Measurements from ENCODE around the gene FXR2.

The FXR2 gene

GRCh38 chr17:7552621-7553051 is 62.1 kb downstream of the FXR2 start:
- DNase-seq (ENCODE audit: extremely low read depth in 1 of 2, low read depth in 1 of 2), result no peak

- no peak for DNase-seq (ENCODE audit: extremely low read depth in 1 of 2, low read depth in 1 of 2)
Observed at GRCh38 chr17:7551396-7551795, 63.3 kb downstream of the FXR2 start.

- DNase-seq (ENCODE audit: extremely low read depth in 1 of 2, low read depth in 1 of 2), result no peak
Observed at GRCh38 chr17:7550344-7550743, 64.4 kb downstream of the FXR2 start.

- no peak for DNase-seq (ENCODE audit: extremely low read depth in 1 of 2, low read depth in 1 of 2)
Observed at GRCh38 chr17:7549401-7550055, 65.2 kb downstream of the FXR2 start.

- DNase-seq (ENCODE audit: extremely low read depth in 1 of 2, low read depth in 1 of 2), result peak in 1 of 2 donors; percentile 51
Observed at GRCh38 chr17:7548585-7549400, 65.9 kb downstream of the FXR2 start, which contains the start of gene TNFSF12. TSS of gene TNFSF12 (plus strand) at chr17:7549058. CDS start at chr17:7549154, 96 bp downstream.

GRCh38 chr17:7544911-7545310 is 69.8 kb downstream of the FXR2 start:
- no peak for DNase-seq (ENCODE audit: extremely low read depth in 1 of 2, low read depth in 1 of 2)
